SKM-1 (cell line): ENCODE data around the gene GZMH.
A peak's percentile ranks its signal among the peaks of the same experiment; 100 is the strongest.
"Not testable (repeated sequence)": the region's sequence is repeated elsewhere in the genome, so short reads cannot be mapped to it uniquely, and the experiment has no call there.

Source experiments
- DNase-seq: peaks from one replicate; lab custom pipeline; 2025; ENCODE audit not compliant: unreplicated experiment; lab: John Stamatoyannopoulos, UW

Gene GZMH

GRCh38 chr14:24595073-24595808 is 14.2 kb downstream of the GZMH start:
- no peak for DNase-seq

GRCh38 chr14:24591004-24591403 is 18.5 kb downstream of the GZMH start:
- DNase-seq = not testable (repeated sequence)

GRCh38 chr14:24584402-24584801 is 25.1 kb downstream of the GZMH start:
- not testable (repeated sequence) for DNase-seq

- no peak for DNase-seq
These were observed 30.9 kb downstream of the GZMH start for GRCh38 chr14:24578558-24578957.

GRCh38 chr14:24576771-24577170 is 32.7 kb downstream of the GZMH start:
- peak; percentile 8 for DNase-seq

- peak; percentile 35 for DNase-seq
These were observed 33.3 kb downstream of the GZMH start, which contains the start of gene CTSG for GRCh38 chr14:24576182-24576581. Gene CTSG (minus strand): TSS chr14:24576250. CDS start chr14:24576223, 27 bp downstream.

GRCh38 chr14:24574206-24574774 is 35.2 kb downstream of the GZMH start:
- DNase-seq = no peak

GRCh38 chr14:24566318-24566717 is 43.2 kb downstream of the GZMH start:
- DNase-seq = no peak

- no peak for DNase-seq
These were observed 43.7 kb downstream of the GZMH start for GRCh38 chr14:24565766-24566165.

- no peak for DNase-seq
These were observed 46.0 kb downstream of the GZMH start for GRCh38 chr14:24563505-24563904.

GRCh38 chr14:24556756-24557155 is 52.7 kb downstream of the GZMH start:
- DNase-seq = no peak
